ENCODE measurements around the gene SEMA4C.

The SEMA4C gene

DNA sequence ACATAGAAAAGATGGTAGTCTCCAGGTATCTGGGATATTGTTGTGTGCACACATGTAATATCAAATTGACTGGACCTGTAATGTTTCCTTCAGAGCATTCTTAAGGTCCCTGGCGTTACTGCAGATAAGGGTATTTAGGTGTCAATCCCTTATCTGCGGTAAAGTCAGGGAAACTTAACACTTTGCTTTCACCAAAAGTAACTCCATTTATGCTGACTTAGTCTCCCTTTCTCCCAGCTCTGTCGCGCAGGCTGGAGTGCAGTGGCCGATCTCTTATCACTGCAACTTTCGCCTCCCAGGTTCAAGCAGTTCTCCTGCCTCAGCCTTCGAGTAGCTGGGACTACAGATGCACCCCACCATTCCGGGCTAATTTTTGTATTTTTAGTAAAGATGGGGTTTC, 52.0 kb downstream of the SEMA4C start:
- DNase-seq: no peak

DNA sequence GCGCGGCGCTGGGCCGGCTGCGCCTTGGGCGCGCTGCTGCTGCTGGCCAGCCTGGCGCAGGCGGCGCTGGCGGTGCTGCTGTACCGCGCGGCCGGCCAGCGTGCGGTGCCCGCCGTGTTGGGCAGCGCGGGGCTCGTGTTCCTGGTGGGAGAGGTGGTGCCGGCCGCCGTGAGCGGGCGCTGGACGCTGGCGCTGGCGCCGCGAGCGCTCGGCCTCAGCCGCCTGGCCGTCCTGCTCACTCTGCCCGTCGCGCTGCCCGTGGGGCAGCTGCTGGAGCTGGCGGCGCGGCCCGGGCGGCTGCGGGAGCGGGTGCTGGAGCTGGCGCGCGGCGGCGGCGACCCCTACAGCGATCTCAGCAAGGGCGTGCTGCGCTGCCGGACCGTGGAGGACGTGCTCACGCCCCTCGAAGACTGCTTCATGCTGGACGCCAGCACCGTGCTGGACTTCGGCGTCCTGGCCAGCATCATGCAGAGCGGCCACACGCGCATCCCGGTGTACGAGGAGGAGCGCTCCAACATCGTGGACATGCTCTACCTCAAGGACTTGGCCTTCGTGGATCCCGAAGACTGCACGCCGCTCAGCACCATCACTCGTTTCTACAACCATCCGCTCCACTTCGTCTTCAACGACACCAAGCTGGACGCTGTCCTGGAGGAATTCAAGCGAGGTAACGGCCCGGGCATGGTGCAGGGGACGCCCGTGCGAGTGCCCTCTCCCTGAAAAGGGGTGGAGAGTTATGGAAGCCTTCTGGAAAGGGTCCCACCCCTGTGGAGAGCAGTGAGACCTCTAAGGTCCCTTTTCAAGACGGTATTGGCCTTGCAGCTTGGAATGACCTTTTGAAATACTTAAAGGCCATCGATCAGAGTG, 52.8 kb downstream of the SEMA4C start:
- no peak for DNase-seq

DNA sequence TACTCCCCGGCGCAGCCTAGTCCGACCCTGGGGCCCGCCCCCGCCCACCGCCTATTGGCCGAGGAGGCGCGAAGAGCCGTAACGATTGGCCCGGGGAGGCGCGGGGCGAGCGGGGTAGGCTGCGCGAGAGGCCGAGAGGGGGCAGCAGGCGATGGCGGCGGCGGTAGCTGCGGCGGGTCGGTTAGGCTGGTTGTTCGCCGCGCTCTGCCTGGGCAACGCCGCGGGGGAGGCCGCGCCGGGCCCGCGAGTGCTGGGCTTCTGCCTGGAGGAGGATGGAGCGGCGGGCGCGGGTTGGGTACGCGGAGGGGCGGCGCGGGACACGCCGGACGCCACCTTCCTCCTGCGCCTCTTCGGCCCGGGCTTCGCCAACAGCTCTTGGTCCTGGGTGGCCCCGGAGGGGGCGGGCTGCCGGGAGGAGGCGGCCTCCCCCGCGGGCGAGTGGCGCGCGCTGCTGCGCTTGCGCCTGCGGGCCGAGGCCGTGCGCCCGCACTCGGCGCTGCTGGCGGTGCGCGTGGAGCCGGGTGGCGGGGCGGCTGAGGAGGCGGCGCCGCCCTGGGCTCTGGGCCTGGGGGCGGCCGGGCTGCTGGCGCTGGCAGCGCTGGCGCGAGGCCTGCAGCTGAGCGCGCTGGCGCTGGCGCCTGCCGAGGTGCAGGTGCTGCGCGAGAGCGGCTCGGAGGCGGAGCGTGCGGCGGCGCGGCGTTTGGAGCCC, 53.6 kb downstream of the SEMA4C start, which contains the start of gene CNNM3:
CNNM3 (plus strand) TSS at position 142 of the 709 bp plus-strand sequence; CDS start at position 152, 10 bp downstream.
- DNase-seq: peak; percentile 96

DNA sequence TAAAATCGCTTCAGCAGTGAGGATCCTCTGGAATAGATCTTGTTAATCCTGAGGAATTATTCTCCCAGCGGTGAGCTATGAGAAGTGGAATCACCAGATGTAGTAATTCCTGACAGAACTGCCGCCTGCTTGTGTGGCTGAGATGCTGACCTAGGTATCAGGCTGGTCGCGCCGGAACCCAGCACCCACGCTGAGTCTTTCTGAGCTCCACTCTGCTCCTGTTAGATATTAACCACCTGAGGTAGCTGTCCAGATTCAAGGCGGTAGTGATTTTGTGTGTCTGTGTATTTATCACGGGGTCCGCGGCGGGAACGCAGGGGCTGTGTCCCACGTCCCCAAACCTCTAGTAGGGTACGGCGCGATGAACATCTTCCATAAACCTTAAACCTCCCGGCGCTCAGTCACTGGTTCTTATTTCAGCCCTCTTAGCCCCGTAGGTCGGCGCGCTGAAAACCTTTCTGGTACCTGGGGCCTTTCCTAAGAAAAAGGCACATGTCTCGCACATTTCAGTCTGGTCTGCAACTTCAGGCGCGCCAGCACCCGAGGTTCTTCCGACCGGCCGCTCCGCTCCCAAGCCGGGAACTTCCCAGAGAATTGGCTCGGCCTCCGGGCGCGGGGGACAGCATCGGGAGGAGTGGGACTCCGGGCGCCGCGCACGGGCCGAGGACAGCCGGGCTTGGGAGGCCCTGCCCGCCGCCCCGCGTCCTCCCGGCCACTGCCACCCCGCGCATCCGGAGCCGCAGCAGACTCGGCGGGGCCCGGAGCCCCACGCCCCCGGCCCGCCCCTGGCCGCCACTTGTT, 54.4 kb downstream of the SEMA4C start:
- no peak for DNase-seq

DNA sequence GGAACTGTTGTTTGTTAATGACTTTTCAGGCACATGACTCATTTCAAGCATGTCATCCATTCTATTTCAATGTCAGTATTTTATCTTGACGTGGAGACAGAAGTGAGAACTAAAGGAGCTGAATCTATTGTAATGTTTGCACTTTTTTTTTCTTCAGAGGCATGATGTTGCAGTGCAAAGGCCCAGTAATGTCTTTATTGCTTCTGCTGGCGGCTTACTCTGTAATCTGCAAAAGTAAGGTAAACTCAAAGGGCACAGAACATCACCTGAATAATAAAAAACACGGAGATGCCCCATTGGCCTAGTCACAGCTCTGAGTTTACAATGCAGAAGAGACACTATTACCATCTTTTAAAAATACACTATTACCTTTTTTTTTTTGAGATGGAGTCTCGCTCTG, 56.2 kb downstream of the SEMA4C start:
- DNase-seq: no peak

DNA sequence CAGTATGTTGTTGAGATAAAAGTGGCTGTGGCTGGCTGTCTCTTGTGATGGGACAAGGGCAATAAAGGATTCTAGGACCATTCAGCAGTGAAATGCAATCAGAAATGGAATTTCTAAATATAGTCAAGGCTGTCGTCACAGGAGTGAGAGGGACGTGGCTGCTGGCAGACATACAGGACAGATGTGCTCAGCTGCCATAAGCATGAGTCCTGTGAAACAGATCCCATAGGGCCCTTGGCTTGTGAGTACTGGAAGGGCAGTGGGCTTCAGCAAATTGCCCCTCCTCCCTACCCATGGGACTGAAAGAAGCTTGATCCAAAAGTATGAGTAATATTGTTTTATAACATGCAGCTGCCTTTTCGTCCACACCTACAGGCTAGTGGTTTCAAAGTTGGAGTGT, 58.0 kb downstream of the SEMA4C start:
- DNase-seq: no peak

DNA sequence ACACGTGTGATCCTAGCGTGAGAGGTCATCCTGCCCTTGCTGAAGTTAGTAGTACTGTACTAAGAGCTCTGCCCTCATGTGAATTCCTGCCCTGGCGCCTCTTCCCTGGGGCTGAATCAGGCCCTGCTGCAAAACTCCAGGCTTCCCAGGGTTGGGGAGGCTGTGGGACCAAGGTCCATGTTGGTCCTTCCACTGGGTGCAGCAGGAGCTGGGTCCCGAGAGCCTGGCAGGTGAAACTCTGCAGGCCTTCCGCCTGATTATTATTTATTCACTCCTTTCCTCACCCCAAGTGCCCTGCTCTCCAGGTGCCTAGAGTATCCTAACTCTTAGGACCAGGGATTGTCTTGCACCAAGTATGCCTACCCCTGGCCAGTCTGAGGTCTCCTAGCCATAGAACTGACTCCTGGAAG, 59.1 kb downstream of the SEMA4C start:
- DNase-seq: no peak

DNA sequence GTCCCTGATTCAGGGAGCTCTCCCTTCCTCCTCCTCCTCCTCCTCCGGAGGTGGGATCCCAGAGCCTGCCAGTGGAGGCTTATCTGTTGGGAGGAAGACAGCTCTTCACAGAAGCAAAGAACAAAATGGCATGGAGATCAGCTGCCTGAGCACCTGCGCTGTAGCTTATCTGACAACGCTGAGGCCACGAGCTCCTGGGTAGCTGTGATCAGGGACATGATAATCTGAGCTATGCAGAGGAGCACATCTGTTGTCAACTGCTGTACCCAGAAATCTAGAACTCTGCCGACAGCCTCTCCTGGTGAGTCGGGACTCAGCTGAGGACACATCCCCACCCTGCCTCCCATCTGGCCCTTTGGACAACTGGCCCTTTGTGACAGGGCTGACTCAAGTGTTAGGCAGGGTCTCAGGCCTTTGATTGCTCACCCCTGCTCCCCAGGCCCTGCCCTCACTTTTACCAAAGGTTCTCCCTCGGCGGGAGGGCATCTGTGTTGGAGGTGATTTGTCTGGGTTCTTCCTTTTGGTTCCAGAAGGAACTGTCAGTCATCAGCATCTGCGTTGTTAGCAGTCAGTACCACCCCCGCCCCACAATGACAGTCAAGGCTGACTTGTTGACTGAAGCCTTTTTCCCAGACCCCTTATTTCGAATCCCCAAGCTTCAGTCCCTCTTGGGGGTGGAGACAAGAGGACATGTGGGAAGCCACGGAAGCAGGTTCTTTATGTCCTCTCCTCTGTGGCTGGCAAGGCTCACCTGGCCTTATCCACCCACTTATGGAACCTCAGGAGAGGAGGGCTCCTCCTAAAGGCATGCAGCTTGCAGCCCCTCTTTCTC, 59.7 kb downstream of the SEMA4C start:
- DNase-seq: no peak

Data from CD4-positive, alpha-beta T cell treated with Interleukin-21 for 1 hour (primary cell).